ENCODE measurements around the gene ZNF526.

DNA sequence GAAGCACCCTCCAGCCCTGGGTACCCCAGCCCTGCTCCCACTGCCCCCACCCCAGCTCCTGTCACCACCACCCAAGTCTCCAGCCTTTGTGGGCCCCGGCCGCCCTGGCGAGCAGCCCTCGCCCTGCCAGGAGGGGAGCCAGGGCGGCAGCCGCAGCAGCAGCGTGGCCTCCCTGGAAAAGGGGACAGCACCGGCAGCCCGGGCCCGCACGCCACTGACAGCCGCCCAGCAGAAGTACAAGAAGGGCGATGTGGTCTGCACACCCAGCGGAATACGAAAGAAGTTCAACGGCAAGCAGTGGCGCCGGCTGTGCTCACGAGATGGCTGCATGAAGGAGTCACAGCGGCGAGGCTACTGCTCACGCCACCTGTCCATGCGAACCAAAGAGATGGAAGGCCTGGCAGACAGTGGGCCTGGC is 52.9 kb downstream of the ZNF526 start:
- TF ChIP-seq, protein P1, sequence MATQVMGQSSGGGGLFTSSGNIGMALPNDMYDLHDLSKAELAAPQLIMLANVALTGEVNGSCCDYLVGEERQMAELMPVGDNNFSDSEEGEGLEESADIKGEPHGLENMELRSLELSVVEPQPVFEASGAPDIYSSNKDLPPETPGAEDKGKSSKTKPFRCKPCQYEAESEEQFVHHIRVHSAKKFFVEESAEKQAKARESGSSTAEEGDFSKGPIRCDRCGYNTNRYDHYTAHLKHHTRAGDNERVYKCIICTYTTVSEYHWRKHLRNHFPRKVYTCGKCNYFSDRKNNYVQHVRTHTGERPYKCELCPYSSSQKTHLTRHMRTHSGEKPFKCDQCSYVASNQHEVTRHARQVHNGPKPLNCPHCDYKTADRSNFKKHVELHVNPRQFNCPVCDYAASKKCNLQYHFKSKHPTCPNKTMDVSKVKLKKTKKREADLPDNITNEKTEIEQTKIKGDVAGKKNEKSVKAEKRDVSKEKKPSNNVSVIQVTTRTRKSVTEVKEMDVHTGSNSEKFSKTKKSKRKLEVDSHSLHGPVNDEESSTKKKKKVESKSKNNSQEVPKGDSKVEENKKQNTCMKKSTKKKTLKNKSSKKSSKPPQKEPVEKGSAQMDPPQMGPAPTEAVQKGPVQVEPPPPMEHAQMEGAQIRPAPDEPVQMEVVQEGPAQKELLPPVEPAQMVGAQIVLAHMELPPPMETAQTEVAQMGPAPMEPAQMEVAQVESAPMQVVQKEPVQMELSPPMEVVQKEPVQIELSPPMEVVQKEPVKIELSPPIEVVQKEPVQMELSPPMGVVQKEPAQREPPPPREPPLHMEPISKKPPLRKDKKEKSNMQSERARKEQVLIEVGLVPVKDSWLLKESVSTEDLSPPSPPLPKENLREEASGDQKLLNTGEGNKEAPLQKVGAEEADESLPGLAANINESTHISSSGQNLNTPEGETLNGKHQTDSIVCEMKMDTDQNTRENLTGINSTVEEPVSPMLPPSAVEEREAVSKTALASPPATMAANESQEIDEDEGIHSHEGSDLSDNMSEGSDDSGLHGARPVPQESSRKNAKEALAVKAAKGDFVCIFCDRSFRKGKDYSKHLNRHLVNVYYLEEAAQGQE (IDR thresholded peaks at IDR 0.05; ENCODE audit: insufficient read depth in 1 of 2, low read depth in 2 of 2, low read length in 2 of 2): no peak
- TF ChIP-seq POLR2AphosphoS5 (IDR thresholded peaks at IDR 0.05; ENCODE audit: low read depth, low read length): no peak

Measured in PFSK-1 (cell line).